ENCODE results near the gene CALB2.

CALB2 gene

GRCh38 chr16:71399801-71400563 lies 41.5 kb downstream of the CALB2 start:
- no peak for DNase-seq

- DNase-seq = no peak
These were observed 43.5 kb downstream of the CALB2 start for GRCh38 chr16:71402007-71402406.

- DNase-seq = no peak
These were observed 44.2 kb downstream of the CALB2 start for GRCh38 chr16:71402674-71403073.

- DNase-seq = no peak
These were observed 45.8 kb downstream of the CALB2 start for GRCh38 chr16:71404364-71404763.

- no peak for DNase-seq
These were observed 47.8 kb downstream of the CALB2 start for GRCh38 chr16:71406316-71406715.

GRCh38 chr16:71406724-71407123 lies 48.2 kb downstream of the CALB2 start:
- no peak for DNase-seq

GRCh38 chr16:71407731-71408130 lies 49.2 kb downstream of the CALB2 start:
- no peak for DNase-seq

DNA sequence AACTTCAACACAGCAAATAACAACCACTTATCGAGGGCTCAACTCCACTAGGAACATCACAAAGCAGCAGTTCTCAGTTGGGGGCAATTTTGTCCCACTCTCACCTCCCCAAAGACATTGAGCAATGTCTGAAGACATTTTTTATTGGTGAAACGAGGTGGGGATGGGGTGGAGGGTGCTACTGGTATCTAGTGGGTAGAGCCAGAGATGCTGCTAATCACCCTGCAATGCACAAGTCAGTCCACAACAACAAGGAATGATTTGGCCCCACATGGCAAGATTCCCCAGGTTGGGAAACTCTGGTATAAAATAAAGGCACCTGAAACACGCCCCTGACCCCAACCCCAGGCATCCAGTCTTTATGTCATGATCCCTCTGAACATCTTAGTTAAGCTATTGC lies 50.0 kb downstream of the CALB2 start:
- DNase-seq = no peak

DNA sequence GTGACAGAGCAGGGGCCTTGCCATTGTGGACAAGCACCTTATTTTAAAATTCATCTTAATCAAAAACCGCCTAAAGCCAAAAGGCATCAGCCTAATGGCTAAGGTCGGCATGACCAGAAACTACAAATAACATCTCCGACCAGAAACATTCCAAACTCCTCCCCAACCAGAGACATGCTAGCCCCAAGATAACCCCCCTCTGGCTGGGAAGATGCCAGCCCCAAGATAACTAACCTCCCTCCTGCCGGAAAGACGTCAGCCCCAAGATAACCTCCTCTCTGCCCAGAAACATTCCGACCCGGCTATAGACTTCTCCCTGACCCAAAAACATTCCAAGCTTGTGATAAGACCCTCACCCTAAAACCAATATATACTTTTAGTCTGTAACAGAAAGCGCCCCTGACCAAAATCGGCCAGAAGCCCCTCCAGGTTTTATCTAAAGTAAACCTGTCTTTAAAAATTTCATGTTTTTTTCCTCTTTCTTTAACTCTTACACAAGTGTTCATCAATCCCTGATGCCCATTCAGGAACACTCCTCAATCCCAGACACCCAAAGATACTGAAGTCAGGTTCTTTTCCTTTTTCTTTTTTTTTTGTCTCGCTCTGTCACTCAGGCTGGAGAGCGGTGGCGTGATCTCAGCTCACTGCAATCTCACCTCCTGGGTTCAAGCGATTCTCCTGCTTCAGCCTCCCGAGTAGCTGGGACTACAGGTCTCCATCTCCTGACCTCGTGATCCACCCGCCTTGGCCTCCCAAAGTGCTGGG lies 50.7 kb downstream of the CALB2 start:
- no peak for DNase-seq

DNA sequence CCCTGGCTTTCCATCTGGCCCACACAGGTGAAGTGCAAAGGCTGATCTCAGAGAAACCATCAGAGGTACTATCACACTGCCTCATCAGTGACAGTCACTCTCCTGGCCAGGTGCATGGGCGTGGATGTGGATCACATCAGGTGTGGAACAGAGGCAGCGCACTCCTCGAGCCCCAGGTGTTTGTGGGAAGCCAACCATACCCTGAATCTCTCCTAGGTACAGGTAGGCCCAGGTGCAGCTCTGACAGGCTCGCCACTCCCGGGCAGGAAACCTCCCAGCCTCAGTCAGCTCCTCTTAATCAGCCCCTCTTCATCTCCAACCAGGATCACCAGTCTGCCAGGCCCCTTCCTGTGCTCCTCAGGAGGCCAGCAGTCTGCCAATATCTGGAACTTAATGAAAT lies 51.6 kb downstream of the CALB2 start:
- no peak for DNase-seq

DNA sequence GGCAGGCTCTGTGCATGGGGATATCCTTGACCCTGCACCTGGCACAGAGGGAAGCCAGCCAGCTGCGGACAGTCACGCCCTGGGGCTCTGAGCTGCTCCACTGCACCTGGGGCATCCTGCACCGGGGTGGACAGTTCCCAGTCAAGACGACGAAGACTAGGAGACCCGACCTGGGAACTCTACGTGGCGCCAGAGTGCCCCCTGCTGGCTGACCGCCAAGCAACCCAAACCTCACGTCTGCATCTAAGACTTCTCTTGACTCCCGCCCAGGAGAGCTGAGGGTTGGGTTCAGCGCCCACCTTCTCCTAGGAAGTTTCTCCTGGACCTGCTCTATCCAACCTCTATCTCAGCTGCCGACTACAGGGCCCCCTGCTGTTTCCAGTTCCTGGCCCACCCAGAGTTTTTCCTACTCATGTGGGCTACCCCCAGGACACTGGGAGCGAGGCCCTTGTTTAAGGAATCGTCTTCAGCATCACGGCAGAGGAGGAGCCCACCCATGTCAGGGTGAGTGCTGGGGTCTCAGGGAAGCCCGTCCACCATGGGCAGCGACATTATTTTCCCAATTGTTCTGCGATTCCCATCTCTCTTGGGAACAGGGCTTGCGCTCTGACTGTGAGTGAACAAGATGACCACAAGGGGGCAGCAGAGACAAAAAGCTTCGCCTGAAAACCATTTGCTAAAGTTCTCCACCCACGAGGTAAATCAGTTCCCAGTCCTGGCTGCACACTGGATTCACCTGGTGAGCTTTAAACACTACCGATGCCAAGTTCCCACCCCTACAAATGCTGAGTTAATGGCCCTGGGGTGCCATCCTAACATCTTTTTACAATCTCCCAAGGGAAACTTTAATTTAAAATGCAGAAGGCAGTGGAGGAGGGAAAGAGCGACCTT lies 54.0 kb downstream of the CALB2 start:
- DNase-seq = no peak

GRCh38 chr16:71413341-71413740 lies 54.8 kb downstream of the CALB2 start:
- no peak for DNase-seq

- DNase-seq = no peak
These were observed 55.5 kb downstream of the CALB2 start for GRCh38 chr16:71414038-71414437.

DNA sequence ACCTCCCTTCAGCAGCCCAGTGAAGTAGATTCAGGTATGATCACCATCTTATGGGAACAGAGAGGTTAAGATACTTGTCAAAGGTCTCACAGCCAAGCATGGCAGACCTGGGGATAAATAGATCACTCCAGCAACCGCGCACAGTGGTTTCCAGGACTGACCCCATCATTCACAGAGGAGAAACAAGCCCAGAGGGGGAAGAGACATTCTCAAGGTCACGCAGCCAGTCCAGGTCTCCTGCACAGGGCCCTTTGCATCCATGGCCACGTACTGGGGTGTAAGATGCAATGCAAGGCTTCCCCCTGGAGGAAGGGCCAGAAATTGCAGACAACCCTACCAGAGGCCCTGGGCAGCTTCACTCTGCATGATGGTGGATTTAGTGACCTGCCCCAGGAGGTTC lies 63.4 kb downstream of the CALB2 start:
- DNase-seq = no peak

GRCh38 chr16:71423016-71423415 lies 64.5 kb downstream of the CALB2 start:
- no peak for DNase-seq

GRCh38 chr16:71423865-71424264 lies 65.3 kb downstream of the CALB2 start:
- no peak for DNase-seq

- DNase-seq = no peak
These were observed 66.1 kb downstream of the CALB2 start for GRCh38 chr16:71424626-71425025.

GRCh38 chr16:71425746-71426068 lies 67.2 kb downstream of the CALB2 start:
- no peak for DNase-seq

DNA sequence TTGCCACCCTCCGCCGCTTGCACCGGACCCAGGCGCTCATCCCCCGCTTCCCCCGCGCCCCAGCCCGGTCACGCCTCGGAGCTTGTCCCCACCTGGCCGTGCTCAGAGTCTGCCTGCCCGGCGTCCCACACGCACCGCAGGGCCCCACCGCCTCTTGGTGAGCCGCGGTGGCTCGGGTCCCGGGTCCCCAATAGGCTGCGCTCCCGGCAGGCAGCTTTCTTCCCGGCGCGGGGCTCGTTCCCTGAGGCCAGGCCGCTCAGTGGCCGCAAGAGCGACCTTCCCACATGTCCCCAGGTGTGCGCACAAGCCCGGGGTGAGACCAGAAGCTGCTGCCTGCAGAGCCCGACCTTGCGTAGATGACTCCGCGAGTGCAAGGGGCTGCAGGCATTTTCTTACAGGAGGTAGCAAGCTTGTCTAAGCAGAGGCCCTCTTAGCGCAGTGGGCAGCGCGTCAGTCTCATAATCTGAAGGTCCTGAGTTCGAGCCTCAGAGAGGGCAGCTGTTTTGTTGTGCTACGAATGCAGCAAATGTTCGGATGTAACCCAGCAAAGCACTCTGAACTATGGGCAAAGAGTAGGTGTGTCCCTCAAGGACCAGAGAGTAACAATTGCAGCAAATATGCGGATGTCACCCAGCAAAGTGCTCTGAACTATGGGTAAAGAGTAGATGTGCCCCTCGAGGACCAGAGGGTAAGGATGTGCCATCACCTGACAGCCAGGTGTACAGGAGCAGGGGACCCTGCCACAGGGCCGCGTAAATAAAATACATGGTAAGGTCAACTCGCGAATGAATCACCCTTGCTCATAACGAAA lies 67.8 kb downstream of the CALB2 start:
- no peak for DNase-seq

DNA sequence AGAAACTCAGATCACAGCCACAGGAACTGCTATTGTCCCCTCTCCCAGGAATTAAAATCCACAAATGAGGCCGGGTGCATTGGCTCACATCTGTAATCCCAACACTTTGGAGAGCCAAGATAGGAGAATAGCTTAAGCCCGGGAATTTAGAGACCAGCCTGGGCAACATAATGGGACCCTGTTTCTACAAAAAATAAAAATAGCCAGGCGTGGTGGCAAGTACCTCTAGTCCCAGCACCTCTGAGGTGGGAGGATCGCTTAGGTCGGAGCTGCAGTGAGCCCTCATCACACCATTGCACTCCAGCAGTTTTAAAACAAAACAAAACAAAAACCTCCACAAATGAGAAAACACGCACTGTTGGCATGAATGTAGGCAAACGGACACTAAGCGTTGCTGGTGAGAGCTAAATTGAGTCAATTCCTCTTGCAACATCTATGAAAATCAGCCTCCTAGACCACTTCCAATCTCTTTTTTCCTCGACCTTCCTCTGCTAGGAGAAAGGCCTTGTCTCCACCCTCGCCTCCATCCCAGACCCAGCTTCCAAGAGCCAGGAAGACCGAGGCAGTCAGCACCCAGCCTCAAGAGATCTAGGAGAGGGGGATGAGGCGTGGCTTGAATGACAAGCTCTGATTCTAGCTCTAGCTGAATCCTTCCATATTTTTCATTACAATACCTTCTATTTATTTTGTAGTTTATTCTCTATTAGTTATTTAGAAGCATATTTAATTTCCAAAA lies 68.5 kb downstream of the CALB2 start:
- no peak for DNase-seq

- DNase-seq = no peak
These were observed 69.9 kb downstream of the CALB2 start for GRCh38 chr16:71428385-71428784.

DNA sequence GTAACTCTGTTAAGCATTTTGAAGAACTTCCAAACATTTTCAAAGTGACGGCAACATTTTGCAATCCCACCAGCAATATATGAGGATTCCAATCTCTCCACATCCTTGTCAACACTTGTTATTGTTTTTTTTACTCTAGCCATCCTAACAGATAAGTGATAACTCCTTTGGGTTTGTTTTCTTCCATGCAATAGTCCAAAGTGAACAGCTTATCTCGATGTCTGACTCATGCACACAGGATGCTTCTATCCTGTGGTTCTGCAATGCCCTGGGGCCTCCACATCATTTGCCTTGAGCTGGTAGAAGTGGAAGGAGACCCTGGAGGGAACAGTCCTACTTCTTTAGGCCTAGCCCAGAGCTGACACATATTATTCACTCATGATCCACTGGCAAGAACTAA lies 70.4 kb downstream of the CALB2 start:
- no peak for DNase-seq
